Ovary (tissue), 9 donors: ENCODE measurements around the gene TRUB2. TPM values are rescaled to one million over a fixed set of nuclear protein-coding genes. Genes with fewer than 3 reads are reported as not detected.

ENCODE experiments used
- DNase-seq, 5 donors: peaks; one replicate each; pipeline ENCODE4 v3.0.0-alpha.2; 2019 to 2020
- H3K27ac ChIP-seq, 2 donors: fragments of 200-600 bp; one replicate each; pipeline versions ENCODE4 v1.5.1 to v1.8.0; 2019 to 2022
- H3K27me3 ChIP-seq: fragments of 200-600 bp; one replicate; pipeline ENCODE4 v1.8.0; 2022
- H3K36me3 ChIP-seq: fragments of 200-600 bp; sonication (generic); one replicate; pipeline ENCODE4 v1.5.1; 2019
- H3K4me1 ChIP-seq: one replicate; pipeline ENCODE4 v1.8.1; 2013; ENCODE audit warnings: mild to moderate bottlenecking, moderate library complexity; ENCODE audit not compliant: insufficient read depth
- H3K4me3 ChIP-seq: fragments of 200-600 bp; sonication (generic); one replicate; pipeline ENCODE4 v1.5.1; 2017
- H3K9me3 ChIP-seq, 2 donors: fragments of 200-600 bp in 1 of 2; sonication (generic) in 1 of 2; one replicate each; pipeline versions ENCODE4 v1.5.1 to v1.8.1; 2013 to 2019; ENCODE audit warnings: mild to moderate bottlenecking in 1 of 2, moderate library complexity in 1 of 2
- CTCF ChIP-seq, 3 donors: fragments of 450-650 bp in 2 of 3; fragments of 200-600 bp in 1 of 3; IDR thresholded peaks; one replicate each; pipeline versions ENCODE4 v1.5.1 to v1.8.0; 2016 to 2022; ENCODE audit warnings: antibody characterized with exemption in 3 of 3, mild to moderate bottlenecking in 1 of 3
- EP300 ChIP-seq: sonication (generic); formaldehyde crosslinking; IDR thresholded peaks from one replicate; pipeline ENCODE4 v1.6.1; 2017; ENCODE audit warnings: antibody characterized with exemption
- POLR2A ChIP-seq: fragments of 450-650 bp; IDR thresholded peaks from one replicate; pipeline ENCODE4 v1.6.1; 2017; ENCODE audit warnings: antibody characterized with exemption, mild to moderate bottlenecking, moderate library complexity
- WGBS, 3 donors: extraction: QIAGEN DNeasy Blood & Tissue Kit in 1 of 3; methylation state at CpG; one replicate each; pipeline versions ENCODE4 v1.1.5 to v1.1.7; 2013 to 2017; 5-methylcytosine and 5-hydroxymethylcytosine counted together
- intact Hi-C, 4 donors: fragments of 100-400 bp; cut with DNase I; formaldehyde crosslinking; loops; one replicate each; pipeline versions ENCODE4 v1.11.0 to v1.15.1; 2022 to 2023
- polyA plus RNA-seq, 2 donors: library from polyadenylated mRNA; stranded (reverse); fragments of 200-250 nt in 1 of 2; fragments of 350-450 nt in 1 of 2; fragmentation: Illumina TruSeq in 1 of 2; extraction: RNeasy Lipid Tissue Mini Kit (QIAGEN cat#74804) in 1 of 2; gene quantifications; one replicate each; pipeline ENCODE4 v1.2.3, GENCODE V29; 2013 to 2014
- total RNA-seq, 7 donors: library from RNA; depleted of rRNA in 2 of 7; stranded (reverse); fragments of >200 nt in 2 of 7; fragmentation: NEBNext Ultra II Directional in 3 of 7; extraction: Animal tissue kit (Norgen Biotek cat#: 25700) in 3 of 7; gene quantifications; one replicate each; pipeline versions ENCODE4 v1.1.0 to v1.2.4, GENCODE V29; 2016 to 2023
- donor health status: DM: no; HTN: no; CAD: no; lungs with moderate emphysema.
- donor health status: DM: no; HTN: no; CAD: no.
- donor health status: Bipolar disorder and iron deficiency.
- donor health status: DM: yes; HTN: yes; CAD: no.
- donor health status: DM: no; HTN: no; CAD: no.
- donor health status: DM: yes; HTN: yes; CAD: no.

The TRUB2 gene
- total and polyA plus RNA-seq, 9 donors, result 4.6 to 29.4 (median 19.7) TPM

DNA sequence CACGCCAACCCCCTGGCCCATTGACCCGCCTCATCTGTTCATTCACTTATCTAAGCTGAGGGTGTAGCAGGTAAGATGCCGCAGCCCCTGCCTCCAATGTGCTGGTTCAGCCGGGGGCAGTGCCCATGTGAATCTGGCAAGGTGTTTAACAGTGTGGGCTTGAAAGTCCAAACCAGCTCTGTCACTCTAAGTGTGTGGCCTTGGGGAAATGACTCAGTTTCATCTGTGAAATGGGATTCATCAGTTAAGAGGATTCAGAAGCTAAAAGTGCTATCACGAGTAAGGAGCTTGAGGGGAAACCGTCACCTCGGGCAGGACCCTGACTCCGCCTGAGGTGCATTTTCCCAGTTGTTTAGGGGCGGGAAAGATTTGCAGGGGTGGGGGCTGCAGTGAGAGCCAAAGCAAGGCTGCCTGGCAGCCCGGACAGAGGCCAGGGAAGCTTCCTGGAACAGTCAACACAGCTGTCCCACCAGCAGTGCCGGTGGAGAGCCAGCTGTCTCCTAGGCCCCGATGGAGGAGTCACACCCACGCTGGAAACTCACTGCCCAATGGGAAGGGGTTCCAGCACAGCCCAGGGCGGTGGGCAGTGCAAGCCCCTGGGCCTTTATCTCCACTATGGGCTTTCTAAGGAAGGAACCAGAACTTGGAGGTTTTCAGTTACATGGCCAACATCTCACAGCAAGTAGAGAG lies 39.2 kb upstream of the TRUB2 start:
- Histone ChIP-seq H3K36me3 (no peaks in the 10 kb centered on the region), H3K9me3 (no peaks in the 10 kb centered on the region), H3K4me3 (no peak overlapping the region), H3K27me3 (no peaks in the 10 kb centered on the region), H3K27ac (peak overlapping the region in 1 of 2 donors; percentile 27), H3K4me1 (peaks cover 5% of the 10 kb centered on the region)
- intact Hi-C loops, result loop anchor here in 2 of 4 donors (5.0 to 10.0 kb wide), 2 partner anchors 53 to 191 kb away; partner anchors contain the start of gene SPTAN1 (in 1 of the 2)
- 43 to 52% (median 48%) methylated on average over 14 of the region's 14 CpGs for WGBS, 3 donors
- DNase-seq, result no peak
- TF ChIP-seq POLR2A, result no peak
- TF ChIP-seq EP300, result no peak
- TF ChIP-seq CTCF (IDR thresholded peaks at IDR 0.05), result no peak

- Histone ChIP-seq H3K36me3 (no peaks in the 10 kb centered on the region), H3K27me3 (no peaks in the 10 kb centered on the region), H3K4me1 (peaks cover 5% of the 10 kb centered on the region), H3K9me3 (no peaks in the 10 kb centered on the region), H3K27ac (no peak overlapping the region), H3K4me3 (no peak overlapping the region)
- intact Hi-C loops, result loop anchor here in 2 of 4 donors (5.0 to 10.0 kb wide), 2 partner anchors 54 to 191 kb away; partner anchors contain the start of gene SPTAN1 (in 1 of the 2)
- TF ChIP-seq CTCF (IDR thresholded peaks at IDR 0.05), result no peak
- no peak for TF ChIP-seq POLR2A
- no peak for TF ChIP-seq EP300
- WGBS, 3 donors, result 66 to 77% (median 69%) methylated on average over 2 of the region's 2 CpGs
- no peak for DNase-seq
These were observed 38.6 kb upstream of the TRUB2 start for GRCh38 chr9:128360826-128361225.

DNA sequence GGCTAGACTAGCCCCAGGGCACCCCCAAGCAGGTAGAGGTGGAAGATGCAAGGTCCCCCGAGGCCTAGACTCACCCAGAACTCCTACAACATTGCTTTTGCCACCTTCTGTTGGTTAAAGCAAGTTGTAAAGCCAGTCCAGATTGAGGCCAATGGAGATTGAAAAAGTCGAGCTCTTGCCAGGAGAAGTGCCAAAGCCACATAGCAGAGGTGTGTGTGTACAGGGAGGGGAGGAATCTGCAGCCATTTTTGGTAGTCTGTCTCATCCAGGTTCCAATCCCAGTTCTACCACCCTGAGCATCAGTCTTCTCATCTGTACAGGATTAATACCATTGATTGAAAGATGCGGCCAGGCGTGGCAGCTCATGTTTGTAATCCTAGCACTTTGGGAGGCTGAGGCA lies 36.6 kb upstream of the TRUB2 start:
- Histone ChIP-seq H3K9me3 (no peaks in the 10 kb centered on the region), H3K4me1 (peaks cover 5% of the 10 kb centered on the region), H3K27me3 (no peaks in the 10 kb centered on the region), H3K4me3 (no peak overlapping the region), H3K27ac (no peak overlapping the region), H3K36me3 (no peaks in the 10 kb centered on the region)
- 75 to 84% (median 78%) methylated on average over 4 of the region's 4 CpGs for WGBS, 3 donors
- intact Hi-C loops, result no loop called here
- no peak for DNase-seq
- TF ChIP-seq POLR2A (no peak), CTCF (IDR thresholded peaks at IDR 0.05) (no peak), EP300 (no peak)

GRCh38 chr9:128358090-128358489 lies 35.8 kb upstream of the TRUB2 start:
- intact Hi-C loops, result no loop called here

More at GRCh38 chr9:128358090-128358489, 35.8 kb upstream of the TRUB2 start:
- no peak for DNase-seq
- Histone ChIP-seq H3K4me3 (no peak overlapping the region), H3K36me3 (no peaks in the 10 kb centered on the region), H3K9me3 (no peaks in the 10 kb centered on the region), H3K27ac (no peak overlapping the region), H3K27me3 (no peaks in the 10 kb centered on the region), H3K4me1 (peaks cover 5% of the 10 kb centered on the region)
- no peak for TF ChIP-seq CTCF (IDR thresholded peaks at IDR 0.05)
- no peak for TF ChIP-seq POLR2A
- no peak for TF ChIP-seq EP300
- 61 to 66% (median 65%) methylated on average over 8 of the region's 8 CpGs for WGBS, 3 donors
